GM10266 (cell line): ENCODE data around the gene OSBP.

Experiments used
- DNase-seq: peaks from one replicate; pipeline ENCODE4 v3.0.0; 2012; ENCODE audit errors: extremely low spot score
- TF ChIP-seq, protein P1 (sequence below): IDR thresholded peaks from 2 replicates; pipeline ENCODE4 v1.5.1; 2012; ENCODE audit warnings: mild to moderate bottlenecking, low read depth; ENCODE audit not compliant: control insufficient read depth, insufficient read depth; ENCODE audit errors: missing control alignments

OSBP gene

DNA sequence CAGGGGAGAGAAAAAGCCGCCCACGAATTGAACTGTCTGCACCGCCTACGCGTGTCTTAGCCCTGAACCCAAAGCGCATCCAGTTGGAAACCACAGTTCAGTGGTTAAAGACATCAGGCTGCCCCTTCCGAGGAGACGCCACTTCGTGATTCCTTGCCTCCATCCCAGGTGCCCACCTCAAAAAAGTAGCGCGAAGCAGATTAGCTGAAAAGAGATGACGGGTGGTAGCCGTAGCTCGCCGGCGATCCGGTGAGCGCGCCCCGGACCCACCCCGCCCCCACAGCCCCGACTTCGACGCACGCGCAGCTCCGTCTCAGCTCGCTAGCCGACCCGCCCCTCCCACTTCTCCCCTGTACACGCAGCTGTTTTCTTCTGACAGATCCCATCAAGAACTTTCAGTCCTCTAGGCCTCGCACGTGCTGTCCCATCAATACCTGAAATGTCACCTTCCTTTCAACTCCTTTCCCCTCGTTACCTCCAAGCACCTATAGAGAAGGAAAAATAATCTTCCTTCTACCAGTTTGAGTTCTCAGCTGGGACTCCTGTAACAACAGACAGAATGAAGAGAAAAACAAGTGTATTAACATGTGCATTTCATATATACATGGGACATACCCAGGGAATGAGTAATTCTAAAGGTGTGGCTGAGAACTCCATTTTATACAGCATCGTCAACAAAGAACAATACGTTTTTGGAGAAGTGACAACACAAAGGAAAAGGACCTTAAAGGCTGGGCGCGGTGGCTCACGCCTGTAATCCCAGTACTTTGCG lies 54.7 kb downstream of the OSBP start:
- TF ChIP-seq, protein P1, sequence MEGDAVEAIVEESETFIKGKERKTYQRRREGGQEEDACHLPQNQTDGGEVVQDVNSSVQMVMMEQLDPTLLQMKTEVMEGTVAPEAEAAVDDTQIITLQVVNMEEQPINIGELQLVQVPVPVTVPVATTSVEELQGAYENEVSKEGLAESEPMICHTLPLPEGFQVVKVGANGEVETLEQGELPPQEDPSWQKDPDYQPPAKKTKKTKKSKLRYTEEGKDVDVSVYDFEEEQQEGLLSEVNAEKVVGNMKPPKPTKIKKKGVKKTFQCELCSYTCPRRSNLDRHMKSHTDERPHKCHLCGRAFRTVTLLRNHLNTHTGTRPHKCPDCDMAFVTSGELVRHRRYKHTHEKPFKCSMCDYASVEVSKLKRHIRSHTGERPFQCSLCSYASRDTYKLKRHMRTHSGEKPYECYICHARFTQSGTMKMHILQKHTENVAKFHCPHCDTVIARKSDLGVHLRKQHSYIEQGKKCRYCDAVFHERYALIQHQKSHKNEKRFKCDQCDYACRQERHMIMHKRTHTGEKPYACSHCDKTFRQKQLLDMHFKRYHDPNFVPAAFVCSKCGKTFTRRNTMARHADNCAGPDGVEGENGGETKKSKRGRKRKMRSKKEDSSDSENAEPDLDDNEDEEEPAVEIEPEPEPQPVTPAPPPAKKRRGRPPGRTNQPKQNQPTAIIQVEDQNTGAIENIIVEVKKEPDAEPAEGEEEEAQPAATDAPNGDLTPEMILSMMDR: no peak
- peak; percentile 79 for DNase-seq

DNA sequence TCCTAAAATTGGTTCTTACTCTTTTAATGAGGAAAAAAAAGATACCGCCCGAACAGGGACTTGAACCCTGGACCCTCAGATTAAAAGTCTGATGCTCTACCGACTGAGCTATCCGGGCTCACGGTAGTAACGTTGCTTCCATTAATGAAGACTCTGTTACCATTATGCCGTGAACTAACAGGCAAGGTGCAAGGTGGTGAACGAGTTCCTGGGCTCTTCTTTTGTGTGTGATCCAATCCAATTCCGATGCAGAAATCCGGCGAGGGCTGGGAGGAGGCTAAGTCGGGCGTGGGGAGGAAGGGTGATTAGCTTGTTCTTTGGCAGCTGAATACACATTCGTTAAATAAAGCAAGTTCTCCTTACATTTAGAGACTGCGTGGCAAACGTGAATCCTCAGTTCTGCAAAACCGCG lies 55.3 kb downstream of the OSBP start:
- TF ChIP-seq, protein P1: no peak
- DNase-seq: peak; percentile 61

GRCh38 chr11:59559886-59560285 lies 55.7 kb downstream of the OSBP start:
- TF ChIP-seq, protein P1: no peak
- no peak for DNase-seq

- DNase-seq: no peak
- TF ChIP-seq, protein P1: no peak
Observed at GRCh38 chr11:59558270-59558643, 57.3 kb downstream of the OSBP start.

- TF ChIP-seq, protein P1: no peak
- no peak for DNase-seq
Observed at GRCh38 chr11:59556917-59557348, 58.6 kb downstream of the OSBP start.

GRCh38 chr11:59556115-59556916 lies 59.3 kb downstream of the OSBP start:
- no peak for DNase-seq
- TF ChIP-seq, protein P1: no peak

DNA sequence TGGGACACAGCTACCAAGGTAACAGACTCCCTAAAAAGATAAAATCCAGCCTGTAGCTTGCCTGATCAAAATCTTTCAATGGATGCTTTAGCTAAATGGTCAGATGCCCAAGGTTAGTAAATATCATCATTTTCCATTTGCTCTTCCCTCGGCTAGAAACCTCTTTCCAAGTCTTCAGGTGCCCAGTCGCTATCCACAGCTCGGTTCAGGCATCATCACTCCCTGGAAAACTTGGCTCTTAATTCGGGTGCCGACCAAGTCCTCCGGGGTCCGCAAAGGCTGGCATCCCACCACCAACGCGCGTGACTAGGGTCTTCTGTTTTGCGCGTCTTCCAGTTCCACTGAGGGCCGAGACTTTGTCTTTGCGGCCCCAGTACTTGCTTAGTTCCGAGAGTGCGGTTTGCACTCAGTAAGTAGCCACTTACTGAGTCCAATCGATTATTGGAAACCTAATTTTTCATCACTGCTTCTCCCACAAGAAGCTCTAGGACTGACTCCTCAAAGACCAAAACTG lies 59.9 kb downstream of the OSBP start:
- DNase-seq: no peak
- TF ChIP-seq, protein P1: no peak
